Breast epithelium (tissue), 4 donors: ENCODE results near the gene SH3BGRL2. TPM values are rescaled to one million over a fixed set of nuclear protein-coding genes. Genes with fewer than 3 reads are reported as not detected.
"Not testable (repeated sequence)": the region's sequence is repeated elsewhere in the genome, so short reads cannot be mapped to it uniquely, and the experiment has no call there.

Source experiments
- DNase-seq, 2 donors: peaks; one replicate each; pipeline ENCODE4 v3.0.0-alpha.2; 2019; ENCODE audit warnings: low spot score in 2 of 2
- H3K27ac ChIP-seq, 2 donors: fragments of 200-600 bp; sonication (generic) in 1 of 2; one replicate each; pipeline ENCODE4 v1.5.1; 2016 to 2019; ENCODE audit warnings: mild to moderate bottlenecking in 1 of 2
- H3K27me3 ChIP-seq, 2 donors: fragments of 200-600 bp; sonication (generic) in 1 of 2; one replicate each; pipeline versions ENCODE4 v1.5.1 to v1.6.0; 2017 to 2019; ENCODE audit warnings: control low read depth in 1 of 2, mild to moderate bottlenecking in 1 of 2
- H3K36me3 ChIP-seq: fragments of 200-600 bp; one replicate; pipeline ENCODE4 v1.5.1; 2019
- H3K4me1 ChIP-seq, 2 donors: fragments of 200-600 bp; sonication (generic); one replicate each; pipeline ENCODE4 v1.5.1; 2016 to 2019; ENCODE audit warnings: control low read depth in 1 of 2
- H3K4me3 ChIP-seq, 3 donors: fragments of 200-600 bp; sonication (generic); 1 replicate in 2 of 3; 2 replicates in 1 of 3; pipeline ENCODE4 v1.5.1; 2016 to 2019; ENCODE audit warnings: mild to moderate bottlenecking in 3 of 3, moderate library complexity in 2 of 3
- H3K9me3 ChIP-seq, 2 donors: fragments of 200-600 bp; sonication (generic) in 1 of 2; one replicate each; pipeline ENCODE4 v1.5.1; 2016 to 2019; ENCODE audit warnings: control low read depth in 1 of 2
- POLR2A ChIP-seq: fragments of 450-650 bp; IDR thresholded peaks from one replicate; pipeline ENCODE4 v1.6.1; 2016; ENCODE audit warnings: antibody characterized with exemption, mild to moderate bottlenecking, moderate library complexity
- POLR2AphosphoS5 ChIP-seq, 3 donors: sonication (generic); formaldehyde crosslinking; IDR thresholded peaks; one replicate each; pipeline ENCODE4 v1.6.1; 2017; ENCODE audit warnings: antibody characterized with exemption in 3 of 3
- intact Hi-C: fragments of 100-400 bp; cut with DNase I; formaldehyde crosslinking; loops from one replicate; pipeline ENCODE4 v1.15.1; 2023; ENCODE audit warnings: low total_unique reads
- total RNA-seq, 3 donors: library from RNA; depleted of rRNA; stranded (reverse); fragments of >200 nt; gene quantifications; one replicate each; pipeline ENCODE4 v1.1.0, GENCODE V29; 2016
- TF ChIP-seq, protein P1 (sequence below), 3 donors: fragments of 450-650 bp; IDR thresholded peaks; one replicate each; pipeline ENCODE4 v1.5.1; 2016 to 2017; ENCODE audit warnings: antibody characterized with exemption in 3 of 3, mild to moderate bottlenecking in 3 of 3, moderate library complexity in 3 of 3

The SH3BGRL2 gene
- total RNA-seq, 3 donors from 2014 or later: 31.8 to 54.4 (median 50.9) TPM

- H3K27ac ChIP-seq: no peak overlapping the region
- no peak overlapping the region for H3K4me3 ChIP-seq
- no peaks in the 10 kb centered on the region for H3K4me1 ChIP-seq
- H3K27me3 ChIP-seq: no peaks in the 10 kb centered on the region
- H3K36me3 ChIP-seq: no peaks in the 10 kb centered on the region
- no peaks in the 10 kb centered on the region for H3K9me3 ChIP-seq
- intact Hi-C loops: loop anchor here (10.0 kb wide), 1 partner anchor 2001 kb away; no protein-coding TSS in a partner anchor
- no peak for DNase-seq
- no peak for TF ChIP-seq POLR2AphosphoS5 (IDR thresholded peaks at IDR 0.05)
- TF ChIP-seq, protein P1, sequence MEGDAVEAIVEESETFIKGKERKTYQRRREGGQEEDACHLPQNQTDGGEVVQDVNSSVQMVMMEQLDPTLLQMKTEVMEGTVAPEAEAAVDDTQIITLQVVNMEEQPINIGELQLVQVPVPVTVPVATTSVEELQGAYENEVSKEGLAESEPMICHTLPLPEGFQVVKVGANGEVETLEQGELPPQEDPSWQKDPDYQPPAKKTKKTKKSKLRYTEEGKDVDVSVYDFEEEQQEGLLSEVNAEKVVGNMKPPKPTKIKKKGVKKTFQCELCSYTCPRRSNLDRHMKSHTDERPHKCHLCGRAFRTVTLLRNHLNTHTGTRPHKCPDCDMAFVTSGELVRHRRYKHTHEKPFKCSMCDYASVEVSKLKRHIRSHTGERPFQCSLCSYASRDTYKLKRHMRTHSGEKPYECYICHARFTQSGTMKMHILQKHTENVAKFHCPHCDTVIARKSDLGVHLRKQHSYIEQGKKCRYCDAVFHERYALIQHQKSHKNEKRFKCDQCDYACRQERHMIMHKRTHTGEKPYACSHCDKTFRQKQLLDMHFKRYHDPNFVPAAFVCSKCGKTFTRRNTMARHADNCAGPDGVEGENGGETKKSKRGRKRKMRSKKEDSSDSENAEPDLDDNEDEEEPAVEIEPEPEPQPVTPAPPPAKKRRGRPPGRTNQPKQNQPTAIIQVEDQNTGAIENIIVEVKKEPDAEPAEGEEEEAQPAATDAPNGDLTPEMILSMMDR (IDR thresholded peaks at IDR 0.05): no peak
- TF ChIP-seq POLR2A: no peak
Observed at GRCh38 chr6:79613912-79614311, 17.2 kb upstream of the SH3BGRL2 start.

GRCh38 chr6:79614326-79615305 lies 16.5 kb upstream of the SH3BGRL2 start:
- H3K4me1 ChIP-seq: no peaks in the 10 kb centered on the region
- no peaks in the 10 kb centered on the region for H3K9me3 ChIP-seq
- H3K4me3 ChIP-seq: no peak overlapping the region
- no peaks in the 10 kb centered on the region for H3K36me3 ChIP-seq
- intact Hi-C loops: loop anchor here (10.0 kb wide), 1 partner anchor 2000 kb away; no protein-coding TSS in a partner anchor
- no peaks in the 10 kb centered on the region for H3K27me3 ChIP-seq
- no peak for TF ChIP-seq POLR2A
- TF ChIP-seq, protein P1 (IDR thresholded peaks at IDR 0.05): no peak
- TF ChIP-seq POLR2AphosphoS5 (IDR thresholded peaks at IDR 0.05): no peak
- no peak for DNase-seq
- no peak overlapping the region for H3K27ac ChIP-seq

- TF ChIP-seq POLR2A: no peak
- DNase-seq: no peak
- no peaks in the 10 kb centered on the region for H3K36me3 ChIP-seq
- H3K4me1 ChIP-seq: no peaks in the 10 kb centered on the region
- H3K4me3 ChIP-seq: no peak overlapping the region
- peak overlapping the region in 1 of 2 donors; percentile 8 for H3K27ac ChIP-seq
- no peaks in the 10 kb centered on the region for H3K27me3 ChIP-seq
- intact Hi-C loops: loop anchor here (10.0 kb wide), 1 partner anchor 1997 kb away; no protein-coding TSS in a partner anchor
- H3K9me3 ChIP-seq: no peaks in the 10 kb centered on the region
Observed at GRCh38 chr6:79617518-79617941, 13.6 kb upstream of the SH3BGRL2 start.

DNA sequence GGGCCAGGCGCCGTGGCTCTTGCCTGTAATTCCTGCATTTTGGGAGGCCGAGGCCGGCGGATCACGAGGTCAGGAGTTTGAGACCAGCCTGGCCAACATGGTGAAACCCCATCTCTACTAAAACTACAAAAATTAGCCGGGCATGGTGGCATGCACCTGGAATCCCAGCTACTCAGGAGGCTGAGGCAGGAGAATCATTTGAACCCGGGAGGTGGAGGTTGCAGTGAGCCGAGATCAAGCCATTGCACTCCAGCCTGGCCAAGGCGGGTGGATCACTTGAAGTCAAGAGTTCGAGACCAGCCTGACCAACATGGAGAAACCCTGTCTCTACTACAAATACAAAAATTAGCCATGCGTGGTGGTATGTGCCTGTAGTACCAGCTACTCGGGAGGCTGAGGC lies 12.7 kb upstream of the SH3BGRL2 start:
- DNase-seq, H3K9me3 ChIP-seq, H3K4me3 ChIP-seq, H3K27ac ChIP-seq, H3K4me1 ChIP-seq, H3K36me3 ChIP-seq, H3K27me3 ChIP-seq: not testable (repeated sequence)
- intact Hi-C loops: loop anchor here (10.0 kb wide), 1 partner anchor 1996 kb away; no protein-coding TSS in a partner anchor

DNA sequence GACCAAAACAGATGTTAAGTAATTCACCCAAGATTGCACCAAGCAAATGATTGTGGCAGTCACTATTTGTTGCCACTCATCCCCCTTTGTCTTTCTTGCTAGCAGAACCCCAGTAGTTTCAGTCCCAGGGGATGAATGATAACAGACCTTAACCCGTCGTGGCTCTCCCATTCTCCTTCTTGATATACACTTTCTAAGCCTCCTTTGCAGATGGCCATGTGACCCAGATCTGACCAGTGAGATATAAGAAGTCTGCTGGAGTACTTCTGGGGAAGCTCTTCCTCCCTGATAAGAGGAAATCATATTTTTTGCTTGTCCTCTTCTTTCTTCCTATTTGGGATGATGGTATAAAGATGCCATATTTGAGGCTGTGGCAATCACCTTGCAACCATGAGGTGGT lies 9.6 kb upstream of the SH3BGRL2 start:
- no peaks in the 10 kb centered on the region for H3K36me3 ChIP-seq
- no peaks in the 10 kb centered on the region for H3K4me1 ChIP-seq
- no peak overlapping the region for H3K27ac ChIP-seq
- H3K4me3 ChIP-seq: no peak overlapping the region
- TF ChIP-seq, protein P1 (IDR thresholded peaks at IDR 0.05): no peak
- TF ChIP-seq POLR2A: no peak
- TF ChIP-seq POLR2AphosphoS5 (IDR thresholded peaks at IDR 0.05): no peak
- intact Hi-C loops: no loop called here
- DNase-seq: no peak
- H3K27me3 ChIP-seq: no peaks in the 10 kb centered on the region
- no peaks in the 10 kb centered on the region for H3K9me3 ChIP-seq

DNA sequence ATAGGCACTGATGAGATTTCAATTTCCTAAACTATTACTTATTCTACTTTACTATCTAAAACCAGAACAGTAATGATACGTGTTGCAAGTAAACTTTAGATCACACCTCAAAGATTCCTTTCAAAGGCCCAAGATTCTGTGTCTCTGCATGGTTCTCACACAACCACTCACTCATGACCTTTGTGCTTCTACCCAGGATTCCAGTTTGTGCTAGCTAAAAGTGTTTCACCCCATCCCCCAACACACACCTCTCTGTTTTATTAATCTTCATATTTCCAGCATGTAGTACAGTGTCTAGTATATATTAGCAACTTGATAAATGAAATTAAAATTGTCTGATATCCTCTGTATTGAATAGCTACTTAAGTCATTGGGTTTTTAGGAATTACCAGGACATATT lies 8.8 kb upstream of the SH3BGRL2 start:
- Histone ChIP-seq H3K27me3 (no peaks in the 10 kb centered on the region), H3K27ac (no peak overlapping the region), H3K9me3 (no peaks in the 10 kb centered on the region), H3K4me3 (no peak overlapping the region), H3K36me3 (no peaks in the 10 kb centered on the region), H3K4me1 (no peaks in the 10 kb centered on the region)
- intact Hi-C loops: no loop called here
- TF ChIP-seq, protein P1 (IDR thresholded peaks at IDR 0.05): no peak
- TF ChIP-seq POLR2AphosphoS5 (IDR thresholded peaks at IDR 0.05): no peak
- TF ChIP-seq POLR2A: no peak
- no peak for DNase-seq
